ENCODE measurements around the gene WLS.
"Not testable (repeated sequence)": the region's sequence is repeated elsewhere in the genome, so short reads cannot be mapped to it uniquely, and the experiment has no call there.

WLS gene

GRCh38 chr1:68168545-68169171 lies 63.7 kb downstream of the WLS start:
- DNase-seq (ENCODE audit: low read depth in 4 of 4, low spot score in 1 of 4): no peak

- no peak for DNase-seq (ENCODE audit: low read depth in 4 of 4, low spot score in 1 of 4)
Observed at GRCh38 chr1:68167211-68167610, 65.1 kb downstream of the WLS start.

GRCh38 chr1:68166348-68166747 lies 66.0 kb downstream of the WLS start:
- no peak for DNase-seq (ENCODE audit: low read depth in 4 of 4, low spot score in 1 of 4)

- DNase-seq (ENCODE audit: low read depth in 4 of 4, low spot score in 1 of 4): no peak
Observed at GRCh38 chr1:68165665-68166064, 66.7 kb downstream of the WLS start.

GRCh38 chr1:68164918-68165317 lies 67.4 kb downstream of the WLS start:
- no peak for DNase-seq (ENCODE audit: low read depth in 4 of 4, low spot score in 1 of 4)

- DNase-seq (ENCODE audit: low read depth in 4 of 4, low spot score in 1 of 4): no peak
Observed at GRCh38 chr1:68163220-68163619, 69.1 kb downstream of the WLS start.

- DNase-seq (ENCODE audit: low read depth in 4 of 4, low spot score in 1 of 4): no peak
Observed at GRCh38 chr1:68162761-68163160, 69.6 kb downstream of the WLS start.

GRCh38 chr1:68161672-68162071 lies 70.7 kb downstream of the WLS start:
- DNase-seq (ENCODE audit: low read depth in 4 of 4, low spot score in 1 of 4): not testable (repeated sequence)

GRCh38 chr1:68160935-68161334 lies 71.4 kb downstream of the WLS start:
- DNase-seq (ENCODE audit: low read depth in 4 of 4, low spot score in 1 of 4): not testable (repeated sequence)

- DNase-seq (ENCODE audit: low read depth in 4 of 4, low spot score in 1 of 4): no peak
Observed at GRCh38 chr1:68160021-68160420, 72.3 kb downstream of the WLS start.

GRCh38 chr1:68158837-68159236 lies 73.5 kb downstream of the WLS start:
- DNase-seq (ENCODE audit: low read depth in 4 of 4, low spot score in 1 of 4): no peak

- DNase-seq (ENCODE audit: low read depth in 4 of 4, low spot score in 1 of 4): no peak
Observed at GRCh38 chr1:68157416-68157815, 74.9 kb downstream of the WLS start.

- DNase-seq (ENCODE audit: low read depth in 4 of 4, low spot score in 1 of 4): no peak
Observed at GRCh38 chr1:68151690-68152089, 80.6 kb downstream of the WLS start.

- DNase-seq (ENCODE audit: low read depth in 4 of 4, low spot score in 1 of 4): no peak
Observed at GRCh38 chr1:68149907-68150306, 82.4 kb downstream of the WLS start.

GRCh38 chr1:68149110-68149798 lies 83.1 kb downstream of the WLS start:
- no peak for DNase-seq (ENCODE audit: low read depth in 4 of 4, low spot score in 1 of 4)

GRCh38 chr1:68148631-68149030 lies 83.7 kb downstream of the WLS start:
- no peak for DNase-seq (ENCODE audit: low read depth in 4 of 4, low spot score in 1 of 4)

GRCh38 chr1:68147534-68148171 lies 84.7 kb downstream of the WLS start:
- no peak for DNase-seq (ENCODE audit: low read depth in 4 of 4, low spot score in 1 of 4)

- no peak for DNase-seq (ENCODE audit: low read depth in 4 of 4, low spot score in 1 of 4)
Observed at GRCh38 chr1:68145418-68146126, 86.8 kb downstream of the WLS start.

GRCh38 chr1:68144856-68145255 lies 87.5 kb downstream of the WLS start:
- DNase-seq (ENCODE audit: low read depth in 4 of 4, low spot score in 1 of 4): no peak

GRCh38 chr1:68143633-68144032 lies 88.7 kb downstream of the WLS start:
- no peak for DNase-seq (ENCODE audit: low read depth in 4 of 4, low spot score in 1 of 4)

GRCh38 chr1:68142461-68142860 lies 89.9 kb downstream of the WLS start:
- DNase-seq (ENCODE audit: low read depth in 4 of 4, low spot score in 1 of 4): no peak

GRCh38 chr1:68142036-68142435 lies 90.3 kb downstream of the WLS start:
- no peak for DNase-seq (ENCODE audit: low read depth in 4 of 4, low spot score in 1 of 4)

Data from stimulated activated CD4-positive, alpha-beta T cell treated with anti-CD3 and anti-CD28 coated beads, Interleukin-1b, Interleukin-23, amount 100 ng/mL, for 24 hours (primary cell).